ENCODE measurements around the gene FILIP1L.

The FILIP1L gene

GRCh38 chr3:99868311-99868646 lies 246.0 kb downstream of the FILIP1L start:
- no peak for DNase-seq (ENCODE audit: low read depth in 2 of 2)

- no peak for DNase-seq (ENCODE audit: low read depth in 2 of 2)
These were observed 246.5 kb downstream of the FILIP1L start for GRCh38 chr3:99867594-99868310.

- no peak for DNase-seq (ENCODE audit: low read depth in 2 of 2)
These were observed 248.0 kb downstream of the FILIP1L start for GRCh38 chr3:99866261-99866761.

- DNase-seq (ENCODE audit: low read depth in 2 of 2): no peak
These were observed 249.0 kb downstream of the FILIP1L start for GRCh38 chr3:99865321-99865720.

GRCh38 chr3:99864289-99864688 lies 250.0 kb downstream of the FILIP1L start:
- DNase-seq (ENCODE audit: low read depth in 2 of 2): no peak

GRCh38 chr3:99863588-99863987 lies 250.7 kb downstream of the FILIP1L start:
- no peak for DNase-seq (ENCODE audit: low read depth in 2 of 2)

GRCh38 chr3:99863002-99863401 lies 251.3 kb downstream of the FILIP1L start:
- DNase-seq (ENCODE audit: low read depth in 2 of 2): no peak

- DNase-seq (ENCODE audit: low read depth in 2 of 2): no peak
These were observed 252.1 kb downstream of the FILIP1L start for GRCh38 chr3:99862208-99862607.

- DNase-seq (ENCODE audit: low read depth in 2 of 2): no peak
These were observed 253.1 kb downstream of the FILIP1L start for GRCh38 chr3:99861216-99861615.

GRCh38 chr3:99859825-99860224 lies 254.5 kb downstream of the FILIP1L start:
- DNase-seq (ENCODE audit: low read depth in 2 of 2): no peak

GRCh38 chr3:99858469-99858868 lies 255.8 kb downstream of the FILIP1L start:
- DNase-seq (ENCODE audit: low read depth in 2 of 2): no peak

GRCh38 chr3:99857278-99857677 lies 257.0 kb downstream of the FILIP1L start:
- DNase-seq (ENCODE audit: low read depth in 2 of 2): no peak

GRCh38 chr3:99856437-99857220 lies 257.7 kb downstream of the FILIP1L start:
- DNase-seq (ENCODE audit: low read depth in 2 of 2): no peak

- no peak for DNase-seq (ENCODE audit: low read depth in 2 of 2)
These were observed 258.4 kb downstream of the FILIP1L start for GRCh38 chr3:99855900-99856299.

- no peak for DNase-seq (ENCODE audit: low read depth in 2 of 2)
These were observed 259.5 kb downstream of the FILIP1L start for GRCh38 chr3:99854756-99855298.

- no peak for DNase-seq (ENCODE audit: low read depth in 2 of 2)
These were observed 261.4 kb downstream of the FILIP1L start for GRCh38 chr3:99852851-99853250.

- no peak for DNase-seq (ENCODE audit: low read depth in 2 of 2)
These were observed 262.3 kb downstream of the FILIP1L start for GRCh38 chr3:99851955-99852354.

GRCh38 chr3:99850608-99851007 lies 263.7 kb downstream of the FILIP1L start:
- DNase-seq (ENCODE audit: low read depth in 2 of 2): no peak

GRCh38 chr3:99848433-99848832 lies 265.9 kb downstream of the FILIP1L start:
- DNase-seq (ENCODE audit: low read depth in 2 of 2): no peak

- DNase-seq (ENCODE audit: low read depth in 2 of 2): no peak
These were observed 267.7 kb downstream of the FILIP1L start for GRCh38 chr3:99846477-99847160.

- DNase-seq (ENCODE audit: low read depth in 2 of 2): no peak
These were observed 268.3 kb downstream of the FILIP1L start for GRCh38 chr3:99845999-99846398.

GRCh38 chr3:99845331-99845730 lies 269.0 kb downstream of the FILIP1L start:
- DNase-seq (ENCODE audit: low read depth in 2 of 2): no peak

All from stimulated activated CD4-positive, alpha-beta T cell treated with anti-CD3 and anti-CD28 coated beads, Interleukin-1b, Interleukin-23, amount 100 ng/mL, for 4 hours (primary cell).